Testis (tissue), 3 donors: ENCODE measurements around the gene GFY. TPM values are rescaled to one million over a fixed set of nuclear protein-coding genes. Genes with fewer than 3 reads are reported as not detected.

Source experiments
- DNase-seq: peaks from one replicate; pipeline ENCODE4 v3.0.0-alpha.2; 2019
- H3K27ac ChIP-seq, 2 donors: fragments of 200-600 bp; sonication (generic); one replicate each; pipeline ENCODE4 v1.5.1; 2019
- H3K27me3 ChIP-seq: fragments of 200-600 bp; sonication (generic); one replicate; pipeline ENCODE4 v1.5.1; 2019
- H3K36me3 ChIP-seq: fragments of 200-600 bp; sonication (generic); one replicate; pipeline ENCODE4 v1.5.1; 2017; ENCODE audit warnings: low read depth; ENCODE audit errors: missing control alignments
- H3K4me1 ChIP-seq: fragments of 200-600 bp; sonication (generic); one replicate; pipeline ENCODE4 v1.5.1; 2019
- H3K4me3 ChIP-seq, 2 donors: fragments of 200-600 bp; sonication (generic); one replicate each; pipeline ENCODE4 v1.5.1; 2017 to 2019
- H3K9me3 ChIP-seq: fragments of 200-600 bp; sonication (generic); one replicate; pipeline ENCODE4 v1.5.1; 2017
- CTCF ChIP-seq, 3 experiments: fragments of 450-650 bp in 2 of 3; fragments of 200-600 bp in 1 of 3; sonication (generic) in 1 of 3; IDR thresholded peaks; one replicate each; pipeline ENCODE4 v1.5.1; 2016 to 2019; ENCODE audit warnings: antibody characterized with exemption in 3 of 3, mild to moderate bottlenecking in 2 of 3, moderate library complexity in 1 of 3
- POLR2A ChIP-seq: fragments of 450-650 bp; IDR thresholded peaks from one replicate; pipeline ENCODE4 v1.6.1; 2017; ENCODE audit warnings: antibody characterized with exemption, mild to moderate bottlenecking, moderate library complexity
- WGBS, 2 donors: methylation state at CpG; one replicate each; pipeline ENCODE4 v1.1.5; 2018; 5-methylcytosine and 5-hydroxymethylcytosine counted together
- intact Hi-C: fragments of 100-400 bp; cut with DNase I; formaldehyde crosslinking; loops from one replicate; pipeline ENCODE4 v1.15.1; 2023; ENCODE audit warnings: low total_unique reads
- polyA plus RNA-seq: library from polyadenylated mRNA; stranded (reverse); fragments of 350-450 nt; fragmentation: Illumina TruSeq; extraction: RNeasy Lipid Tissue Mini Kit (QIAGEN cat#74804); gene quantifications from one replicate; pipeline ENCODE4 v1.2.3, GENCODE V29; 2014; ENCODE audit warnings: low read depth, low replicate concordance; ENCODE audit not compliant: insufficient read depth
- total RNA-seq, 2 donors: library from RNA; depleted of rRNA; stranded (reverse); fragments of >200 nt; gene quantifications; one replicate each; pipeline ENCODE4 v1.2.3, GENCODE V29; 2016

Gene GFY
- total and polyA plus RNA-seq, 3 donors from 2014 or later: 0.24 to 0.80 (median 0.62) TPM

- H3K27me3 ChIP-seq: no peaks in the 10 kb centered on the region
- intact Hi-C loops: no loop called here
Observed at GRCh38 chr19:49415810-49416200, 9.4 kb upstream of the GFY start.

GRCh38 chr19:49417088-49417487, 8.1 kb upstream of the GFY start:
- no peaks in the 10 kb centered on the region for H3K9me3 ChIP-seq
- 66% methylated on average over 7 of the region's 7 CpGs; no CpG with 5 or more reads in 1 of the 2 donors for WGBS, 2 donors
- H3K36me3 ChIP-seq: no peaks in the 10 kb centered on the region
- no peak for DNase-seq
- intact Hi-C loops: no loop called here
- H3K27ac ChIP-seq: no peak overlapping the region
- no peaks in the 10 kb centered on the region for H3K27me3 ChIP-seq
- peaks cover 4% of the 10 kb centered on the region for H3K4me1 ChIP-seq
- no peak for TF ChIP-seq CTCF (IDR thresholded peaks at IDR 0.05)
- TF ChIP-seq POLR2A: no peak
- no peak overlapping the region for H3K4me3 ChIP-seq

More at GRCh38 chr19:49415810-49416200, 9.4 kb upstream of the GFY start:
- H3K4me1 ChIP-seq: no peaks in the 10 kb centered on the region
- no peak overlapping the region for H3K27ac ChIP-seq
- TF ChIP-seq CTCF (IDR thresholded peaks at IDR 0.05) (no peak), POLR2A (no peak)
- no peak for DNase-seq
- 82 to 83% methylated on average over 2 of the region's 2 CpGs for WGBS, 2 donors
- H3K36me3 ChIP-seq: no peaks in the 10 kb centered on the region
- H3K9me3 ChIP-seq: no peaks in the 10 kb centered on the region
- no peak overlapping the region for H3K4me3 ChIP-seq

GRCh38 chr19:49418511-49418910, 6.7 kb upstream of the GFY start:
- WGBS, 2 donors: 92% methylated on average over 5 of the region's 5 CpGs
- Histone ChIP-seq H3K4me3 (no peak overlapping the region), H3K4me1 (peaks cover 18% of the 10 kb centered on the region), H3K9me3 (no peaks in the 10 kb centered on the region), H3K27me3 (no peaks in the 10 kb centered on the region), H3K36me3 (no peaks in the 10 kb centered on the region), H3K27ac (no peak overlapping the region)
- intact Hi-C loops: no loop called here
- DNase-seq: no peak
- TF ChIP-seq CTCF (IDR thresholded peaks at IDR 0.05) (no peak), POLR2A (no peak)

GRCh38 chr19:49419173-49419572, 6.0 kb upstream of the GFY start:
- H3K36me3 ChIP-seq: no peaks in the 10 kb centered on the region

More at GRCh38 chr19:49419173-49419572, 6.0 kb upstream of the GFY start:
- no peak for DNase-seq
- peaks cover 22% of the 10 kb centered on the region for H3K4me1 ChIP-seq
- intact Hi-C loops: no loop called here
- 88 to 89% methylated on average over 2 of the region's 2 CpGs for WGBS, 2 donors
- TF ChIP-seq CTCF (IDR thresholded peaks at IDR 0.05) (no peak), POLR2A (no peak)
- H3K4me3 ChIP-seq: no peak overlapping the region
- H3K27ac ChIP-seq: no peak overlapping the region
- no peaks in the 10 kb centered on the region for H3K9me3 ChIP-seq
- no peaks in the 10 kb centered on the region for H3K27me3 ChIP-seq
